SK-N-SH (cell line): ENCODE measurements around the gene GCLC. TPM values are rescaled to one million over a fixed set of nuclear protein-coding genes. Genes with fewer than 3 reads are reported as not detected.

ENCODE experiments used
- CTCF ChIA-PET: fragments of 300-600, 350-600 bp; formaldehyde crosslinking; extraction: SDS; loops from one replicate; lab custom pipeline; 2021; lab: Yijun Ruan, JAX
- POLR2A ChIA-PET: fragments of 350-600 bp; sonication (Branson Sonifier 250); formaldehyde crosslinking; extraction: SDS; loops from one replicate; lab custom pipeline; 2020; ENCODE audit warnings: antibody characterized with exemption, inconsistent platforms; lab: Yijun Ruan, JAX
- DNase-seq: peaks from one replicate; pipeline ENCODE4 v3.0.0; 2012
- H2AFZ ChIP-seq: fragments of 200-600 bp; sonication (generic); 2 replicates; pipeline ENCODE4 v1.8.1; 2016; ENCODE audit warnings: antibody characterized with exemption, mild to moderate bottlenecking, low read depth
- H3F3A ChIP-seq: fragments of 200-600 bp; sonication (generic); replicated peaks from 2 replicates; pipeline ENCODE3; 2016; ENCODE audit warnings: antibody characterized with exemption, mild to moderate bottlenecking; ENCODE audit not compliant: insufficient read depth
- H3K27ac ChIP-seq, 2 experiments: fragments of 200-500 bp in 1 of 2; fragments of 200-600 bp in 1 of 2; sonication (Bioruptor generic) in 1 of 2; sonication (generic), shearing (Covaris generic) in 1 of 2; 2 replicates each; pipeline versions ENCODE4 v1.5.1 to v1.6.1; 2014 to 2016; ENCODE audit warnings: low read depth in 2 of 2, inconsistent platforms in 1 of 2, low read length in 1 of 2, mild to moderate bottlenecking in 1 of 2, mixed read lengths in 1 of 2
- H3K27me3 ChIP-seq: fragments of 200-600 bp; sonication (generic), shearing (Covaris generic); 2 replicates; pipeline ENCODE4 v1.6.1; 2016; ENCODE audit warnings: mixed run types; ENCODE audit not compliant: insufficient read depth
- H3K36me3 ChIP-seq, 2 experiments: fragments of 200-500 bp in 1 of 2; fragments of 200-600 bp in 1 of 2; sonication (Bioruptor generic) in 1 of 2; sonication (generic) in 1 of 2; replicated peaks in 1 of 2; 2 replicates each; pipeline versions ENCODE3 to v1.5.1; 2014 to 2016; ENCODE audit warnings: low read length in 1 of 2, mild to moderate bottlenecking in 1 of 2; ENCODE audit not compliant: insufficient read depth in 2 of 2, control insufficient read depth in 1 of 2
- H3K4me1 ChIP-seq, 2 experiments: fragments of 200-500 bp in 1 of 2; fragments of 200-600 bp in 1 of 2; sonication (Bioruptor generic) in 1 of 2; sonication (generic), shearing (Covaris generic) in 1 of 2; 2 replicates each; pipeline versions ENCODE4 v1.5.1 to v1.6.1; 2014 to 2016; ENCODE audit warnings: low read depth in 1 of 2, low read length in 1 of 2, mixed run types in 1 of 2; ENCODE audit not compliant: insufficient read depth in 2 of 2, control insufficient read depth in 1 of 2
- H3K4me2 ChIP-seq: fragments of 200-600 bp; sonication (generic), shearing (Covaris generic); 2 replicates; pipeline ENCODE4 v1.6.1; 2017; ENCODE audit warnings: mixed run types
- H3K4me3 ChIP-seq, 2 experiments: fragments of 200-500 bp in 1 of 2; fragments of 200-600 bp in 1 of 2; sonication (Bioruptor generic) in 1 of 2; sonication (generic), shearing (Covaris generic) in 1 of 2; 2 replicates each; pipeline versions ENCODE4 v1.5.1 to v1.8.1; 2014 to 2016; ENCODE audit warnings: low read depth in 2 of 2, inconsistent platforms in 1 of 2, low read length in 1 of 2, mild to moderate bottlenecking in 1 of 2, mixed read lengths in 1 of 2, moderate library complexity in 1 of 2
- H3K79me2 ChIP-seq: fragments of 200-600 bp; sonication (generic); 2 replicates; pipeline ENCODE4 v1.8.1; 2017; ENCODE audit warnings: mild to moderate bottlenecking; ENCODE audit not compliant: insufficient read depth
- H3K9ac ChIP-seq: fragments of 200-600 bp; sonication (generic); 2 replicates; pipeline ENCODE4 v1.6.1; 2017; ENCODE audit warnings: mixed run types
- H3K9me2 ChIP-seq: fragments of 200-600 bp; sonication (generic); 2 replicates; pipeline ENCODE4 v1.6.1; 2017; ENCODE audit warnings: mixed run types
- H3K9me3 ChIP-seq: fragments of 200-600 bp; sonication (generic); 2 replicates; pipeline ENCODE4 v1.6.1; 2017; ENCODE audit warnings: mixed run types, mild to moderate bottlenecking, moderate library complexity
- H4K20me1 ChIP-seq: fragments of 200-600 bp; sonication (generic); 2 replicates; pipeline ENCODE4 v1.6.1; 2017; ENCODE audit warnings: mild to moderate bottlenecking, mixed run types; ENCODE audit not compliant: insufficient read depth
- CHD2 ChIP-seq: fragments of 150-350 bp; IDR thresholded peaks from 2 replicates; pipeline ENCODE4 v1.6.1; 2018; ENCODE audit warnings: low read length; ENCODE audit not compliant: partially characterized antibody
- ELF1 ChIP-seq: IDR thresholded peaks from 2 replicates; pipeline ENCODE4 v1.4.0; 2012
- EZH2phosphoT487 ChIP-seq: fragments of 200-600 bp; sonication (generic); IDR thresholded peaks from 2 replicates; pipeline ENCODE4 v1.6.1; 2017; ENCODE audit warnings: low read depth, mixed run types, mild to moderate bottlenecking, antibody characterized with exemption, moderate library complexity, borderline replicate concordance
- FOXM1 ChIP-seq: IDR thresholded peaks from 2 replicates; pipeline ENCODE4 v1.4.0; 2012; ENCODE audit warnings: low read depth, mild to moderate bottlenecking
- GATA2 ChIP-seq: sonication (generic); formaldehyde crosslinking; IDR thresholded peaks from 2 replicates; pipeline ENCODE4 v1.5.0; 2020; ENCODE audit warnings: mild to moderate bottlenecking, missing genetic modification reagents
- IRF3 ChIP-seq: fragments of 150-350 bp; IDR thresholded peaks from 2 replicates; pipeline ENCODE4 v1.6.1; 2016; ENCODE audit warnings: mild to moderate bottlenecking, low read depth, low read length
- JUND ChIP-seq: IDR thresholded peaks from 2 replicates; pipeline ENCODE4 v1.4.0; 2012
- NFIC ChIP-seq: IDR thresholded peaks from 2 replicates; pipeline ENCODE4 v1.4.0; 2012; ENCODE audit warnings: borderline replicate concordance
- NRF1 ChIP-seq: IDR thresholded peaks from 2 replicates; pipeline ENCODE4 v1.6.1; 2012; ENCODE audit warnings: low read depth, mild to moderate bottlenecking, low read length
- POLR2AphosphoS5 ChIP-seq: IDR thresholded peaks from 2 replicates; pipeline ENCODE4 v1.6.1; 2012; ENCODE audit warnings: low read depth, low read length
- RAD21 ChIP-seq: IDR thresholded peaks from 2 replicates; pipeline ENCODE4 v1.6.1; 2012; ENCODE audit warnings: mild to moderate bottlenecking, low read length
- RCOR1 ChIP-seq: fragments of 150-350 bp; IDR thresholded peaks from 2 replicates; pipeline ENCODE4 v1.6.1; 2017; ENCODE audit warnings: antibody characterized with exemption, low read length
- RFX5 ChIP-seq: IDR thresholded peaks from 2 replicates; pipeline ENCODE4 v1.6.1; 2012; ENCODE audit warnings: mild to moderate bottlenecking, improper control_type of control experiment, low read length
- RXRA ChIP-seq: IDR thresholded peaks from 2 replicates; pipeline ENCODE4 v1.4.0; 2012; ENCODE audit warnings: low read depth, mild to moderate bottlenecking, borderline replicate concordance
- TAF1 ChIP-seq: IDR thresholded peaks from 2 replicates; pipeline ENCODE4 v1.6.1; 2012; ENCODE audit warnings: low read depth, mild to moderate bottlenecking, low read length, moderate library complexity, borderline replicate concordance
- TCF12 ChIP-seq: IDR thresholded peaks from 2 replicates; pipeline ENCODE4 v1.4.0; 2012
- USF2 ChIP-seq: fragments of 150-350 bp; IDR thresholded peaks from 2 replicates; pipeline ENCODE4 v1.6.1; 2017; ENCODE audit warnings: antibody characterized with exemption, low read length, low read depth, borderline replicate concordance
- YY1 ChIP-seq: IDR thresholded peaks from 2 replicates; pipeline ENCODE4 v1.4.0; 2012; ENCODE audit warnings: low read depth, mild to moderate bottlenecking
- WGBS: methylation state at CpG from one replicate; pipeline ENCODE4 v1.1.6; 2017; ENCODE audit warnings: low lambda C conversion rate; 5-methylcytosine and 5-hydroxymethylcytosine counted together
- polyA plus RNA-seq, 3 experiments: library from polyadenylated mRNA; depleted of rRNA; stranded (reverse); fragments of >200 nt; gene quantifications; 2 replicates each; pipeline ENCODE4 v1.2.3, GENCODE V29; 2012

Gene GCLC
- polyA plus RNA-seq, 1 of the 3 experiments (the other 2 are of a cell fraction) = 7.5 TPM

DNA sequence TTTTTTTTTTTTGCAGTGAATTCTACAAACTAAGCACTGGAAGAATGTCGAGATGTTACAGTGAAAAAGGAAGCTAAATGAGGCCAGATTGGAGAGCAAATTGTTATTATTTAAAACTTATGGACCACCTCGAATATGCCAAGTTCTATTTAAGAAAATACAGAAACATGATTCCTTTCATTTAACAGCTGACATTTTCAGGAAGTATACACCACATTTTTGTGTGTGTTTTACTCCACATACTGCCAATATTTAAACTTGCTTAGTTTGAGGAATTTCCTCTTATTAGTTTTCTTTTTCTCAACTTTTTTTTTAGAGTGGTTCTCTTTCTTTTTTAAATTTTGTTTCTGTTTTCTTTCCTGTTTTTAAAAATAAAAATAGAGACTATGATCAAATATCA, 37.0 kb upstream of the GCLC start (continued):
- TF ChIP-seq USF2 (no peak), NFIC (no peak), GATA2 (CRISPR knock-in tag) (no peak), TCF12 (no peak), JUND (no peak), RXRA (no peak), TAF1 (no peak), ELF1 (no peak), RCOR1 (no peak), IRF3 (no peak), EZH2phosphoT487 (no peak), POLR2AphosphoS5 (no peak)

- Histone ChIP-seq H3K9me3 (no peaks in the 10 kb centered on the region), H2AFZ (no peak overlapping the region), H3K79me2 (no peaks in the 10 kb centered on the region), H4K20me1 (no peaks in the 10 kb centered on the region), H3K27me3 (no peaks in the 10 kb centered on the region), H3K4me1 (no peaks in the 10 kb centered on the region), H3K9me2 (no peaks in the 10 kb centered on the region), H3K9ac (no peak overlapping the region), H3F3A (no peaks in the 10 kb centered on the region), H3K36me3 (no peaks in the 10 kb centered on the region), H3K27ac (no peak overlapping the region), H3K4me3 (no peak overlapping the region), H3K4me2 (no peak overlapping the region)
- TF ChIP-seq RFX5 (no peak), YY1 (no peak), CHD2 (no peak), FOXM1 (no peak), NRF1 (no peak), RAD21 (no peak)
- CTCF ChIA-PET = no interaction called here
- POLR2A ChIA-PET = no interaction called here
- 41% methylated on average over 2 of the region's 2 CpGs for WGBS
- no peak for DNase-seq
These were observed 36.4 kb upstream of the GCLC start for GRCh38 chr6:53581173-53581773.
